Activated CD4-positive, alpha-beta T cell treated with anti-CD3 and anti-CD28 coated beads for 1 hour (primary cell): ENCODE results near the gene ZNF99.
"Not testable (repeated sequence)": the region's sequence is repeated elsewhere in the genome, so short reads cannot be mapped to it uniquely, and the experiment has no call there.

ENCODE experiments used
- DNase-seq: peaks from one replicate; pipeline ENCODE4 v3.0.0-alpha.2; 2020

Gene ZNF99

DNA sequence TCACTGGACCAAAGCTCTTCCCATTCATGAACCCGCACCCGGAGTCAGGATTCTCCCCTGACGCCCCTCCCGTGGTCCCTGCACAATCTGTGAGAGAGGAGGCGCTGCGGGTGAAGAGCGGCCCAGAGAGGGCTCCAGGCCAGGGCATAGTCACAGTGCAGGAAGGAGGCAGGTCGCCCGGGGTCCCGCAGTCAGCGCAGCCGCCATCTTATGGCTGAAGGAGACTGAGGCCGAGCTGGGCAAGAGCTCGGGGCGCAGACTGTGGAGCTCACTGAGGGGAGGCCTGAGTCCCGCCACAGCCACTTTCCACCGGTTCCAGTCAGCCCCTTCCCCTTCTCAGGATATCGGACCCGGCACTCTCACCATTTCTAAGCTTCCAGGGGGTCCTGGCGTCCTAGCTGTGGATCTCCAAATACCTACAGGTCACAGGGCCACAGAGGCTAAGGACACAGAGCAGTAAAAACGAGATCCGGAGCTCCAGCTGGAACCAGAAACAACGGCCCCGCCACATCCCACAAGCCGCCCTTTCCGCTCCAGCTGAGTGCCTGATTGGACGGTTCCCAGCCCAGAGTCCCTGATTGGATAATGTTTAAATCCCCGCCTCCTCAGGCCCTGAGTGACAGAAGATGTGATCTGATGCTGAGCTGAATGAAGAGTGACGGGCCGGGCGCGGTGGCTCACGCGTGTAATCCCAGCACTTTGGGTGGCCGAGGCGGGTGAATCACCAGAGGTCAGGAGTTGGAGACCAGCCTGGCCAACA is at the start of gene ZNF99:
TSS of gene ZNF99 (minus strand) at position 501 of the 760 bp plus-strand sequence. CDS start at position 366, 135 bp downstream.
- no peak for DNase-seq

DNA sequence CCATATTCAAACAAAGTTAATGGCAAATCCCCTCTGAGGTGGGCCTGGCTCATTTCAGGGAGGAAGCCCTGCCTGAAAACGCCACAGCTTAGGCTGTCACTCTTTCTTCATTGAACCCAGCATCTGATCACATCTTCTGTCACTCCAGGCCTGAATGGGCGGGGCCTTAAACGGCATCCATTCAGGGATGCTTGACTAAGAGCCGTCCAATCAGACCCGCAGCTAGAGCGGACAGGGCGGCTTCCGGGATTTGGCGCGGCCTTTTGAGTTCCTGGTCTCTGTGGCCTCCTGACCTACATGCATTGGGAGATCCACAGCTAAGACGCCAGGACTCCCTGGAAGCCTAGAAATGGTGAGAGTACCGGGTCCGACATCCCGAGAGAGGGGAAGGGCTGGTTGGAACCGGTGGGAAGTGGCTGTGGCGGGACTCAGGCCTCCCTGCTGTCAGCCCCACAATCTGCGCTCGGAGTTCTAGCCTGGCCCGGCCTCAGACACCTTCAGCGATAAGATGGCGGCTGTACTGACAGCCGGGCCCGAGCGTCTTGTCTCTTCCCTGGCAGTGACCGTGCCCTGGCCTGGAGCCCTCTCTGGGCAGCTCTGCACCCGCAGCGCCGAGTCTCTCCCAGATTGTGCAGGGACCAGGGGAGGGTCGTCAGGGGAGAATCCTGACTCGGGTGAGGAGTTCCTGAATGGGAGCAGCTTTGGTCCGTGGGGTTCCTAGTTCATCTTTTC is 48.2 kb upstream of the ZNF99 start, which contains the start of gene ZNF723:
TSS of gene ZNF723 (plus strand) at position 261 of the 732 bp plus-strand sequence. CDS start at position 350, 89 bp downstream.
- DNase-seq: no peak

DNA sequence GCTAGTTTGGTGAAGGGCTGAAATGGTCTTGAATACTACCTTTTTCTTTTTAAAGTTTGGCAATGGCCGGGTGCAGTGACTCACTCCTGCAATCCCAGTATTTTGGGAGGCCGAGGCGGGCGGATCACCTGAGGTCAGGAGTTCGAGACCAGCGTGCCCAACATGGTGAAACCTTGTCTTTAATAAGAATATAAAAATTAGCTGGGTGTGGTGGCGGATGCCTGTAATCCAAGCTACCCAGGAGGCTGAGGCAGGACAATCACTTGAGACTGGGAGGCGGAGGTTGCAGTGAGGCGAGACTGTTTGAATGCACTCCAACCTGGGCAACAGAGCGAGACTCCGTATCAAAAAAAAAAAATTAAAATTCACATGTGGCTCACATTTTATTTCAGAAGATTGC is 47.3 kb upstream of the ZNF99 start:
- no peak for DNase-seq

DNA sequence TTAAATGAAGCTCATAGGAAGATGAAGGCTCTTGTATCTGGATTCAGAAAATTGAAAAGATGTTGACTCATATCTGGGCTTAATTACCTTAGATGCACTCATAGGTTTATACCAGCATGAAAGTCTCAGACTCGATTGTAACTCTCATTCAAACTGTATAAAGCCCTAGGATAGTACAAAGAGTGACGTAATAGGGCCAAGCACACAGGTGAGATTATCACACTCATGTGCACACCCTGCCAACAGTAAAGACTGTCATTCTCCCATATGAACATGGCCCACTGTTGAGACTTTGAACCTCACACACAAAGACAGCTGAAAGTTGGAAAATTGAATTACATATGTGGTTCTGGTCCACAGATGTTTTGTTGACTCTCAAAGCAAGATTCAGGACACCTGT is 30.2 kb upstream of the ZNF99 start:
- no peak for DNase-seq

DNA sequence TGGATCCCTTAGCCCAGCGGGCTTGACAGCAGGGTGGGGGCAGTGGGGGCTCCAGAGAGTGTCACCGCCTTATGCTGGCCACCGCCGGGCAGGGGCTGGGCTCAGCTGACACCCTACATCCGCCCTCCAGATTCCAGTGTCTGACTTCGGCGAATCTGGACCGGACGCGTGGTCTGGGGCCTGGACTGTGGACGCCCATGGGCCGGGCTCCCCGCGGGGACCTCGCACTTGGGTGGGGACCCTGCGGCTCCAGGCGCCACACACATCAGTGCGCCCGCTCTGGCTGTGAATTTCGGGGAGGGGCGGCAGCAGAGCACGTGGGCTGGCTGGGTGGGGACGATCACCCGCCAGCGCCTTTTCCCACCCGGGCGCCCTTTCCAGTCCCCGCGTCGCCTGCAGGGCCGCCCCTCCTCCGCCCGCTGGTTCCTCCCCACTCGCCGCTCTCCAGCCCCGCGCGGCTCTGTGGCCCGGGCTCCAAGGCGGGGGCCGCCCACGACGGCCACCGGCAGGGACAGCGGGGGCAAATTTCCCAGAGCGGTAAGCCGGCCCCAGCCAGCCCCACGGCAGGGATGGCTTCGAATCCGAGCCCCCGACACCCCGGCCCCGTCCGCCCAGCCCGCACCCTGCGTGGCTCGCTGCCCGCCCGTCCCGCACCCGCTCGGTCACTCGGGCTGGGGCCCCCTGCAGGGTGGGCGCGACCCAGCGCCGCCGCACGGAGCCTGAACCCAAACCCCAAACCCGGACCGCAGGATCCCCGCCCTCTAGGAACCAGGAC is 23.3 kb upstream of the ZNF99 start:
- no peak for DNase-seq

DNA sequence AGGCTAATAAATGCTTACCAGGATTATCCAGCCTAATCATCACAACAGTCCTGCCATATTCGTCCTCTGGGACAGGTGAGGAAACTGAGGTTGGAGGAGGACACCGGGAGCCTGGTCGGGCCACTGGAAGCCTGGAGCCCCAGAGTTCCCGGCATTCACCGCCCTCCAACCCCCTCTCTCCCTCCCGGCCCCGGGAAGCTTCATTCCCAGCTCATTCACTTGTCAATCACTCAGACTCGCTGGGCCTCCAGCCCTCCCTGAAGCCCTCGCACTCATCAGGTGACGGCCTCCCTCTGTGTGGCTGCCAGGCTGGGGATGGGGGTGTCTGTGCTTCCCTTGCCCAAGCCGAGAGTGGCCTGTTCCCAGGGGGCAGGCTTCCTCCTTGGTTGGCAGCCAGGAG is 22.5 kb upstream of the ZNF99 start:
- no peak for DNase-seq

DNA sequence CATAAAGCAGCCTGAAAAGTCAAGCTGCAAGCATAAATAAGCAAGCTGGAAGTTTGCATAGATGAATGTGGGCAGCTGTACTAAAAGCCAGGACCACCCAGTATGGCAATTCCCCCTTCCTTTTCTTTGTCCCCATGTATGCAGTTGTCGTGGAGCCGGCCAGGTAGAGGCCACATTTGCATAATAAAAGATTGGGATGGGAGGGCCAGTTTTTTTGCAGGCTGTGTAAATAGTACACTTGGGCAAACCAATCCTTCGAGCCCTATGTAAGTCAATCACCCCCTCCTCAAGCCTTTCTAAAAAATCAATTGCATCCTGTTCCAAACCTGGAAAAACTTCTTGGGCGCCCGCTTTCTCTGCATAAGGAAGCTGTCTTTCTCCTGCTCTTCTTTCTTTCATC is 13.1 kb upstream of the ZNF99 start:
- no peak for DNase-seq

DNA sequence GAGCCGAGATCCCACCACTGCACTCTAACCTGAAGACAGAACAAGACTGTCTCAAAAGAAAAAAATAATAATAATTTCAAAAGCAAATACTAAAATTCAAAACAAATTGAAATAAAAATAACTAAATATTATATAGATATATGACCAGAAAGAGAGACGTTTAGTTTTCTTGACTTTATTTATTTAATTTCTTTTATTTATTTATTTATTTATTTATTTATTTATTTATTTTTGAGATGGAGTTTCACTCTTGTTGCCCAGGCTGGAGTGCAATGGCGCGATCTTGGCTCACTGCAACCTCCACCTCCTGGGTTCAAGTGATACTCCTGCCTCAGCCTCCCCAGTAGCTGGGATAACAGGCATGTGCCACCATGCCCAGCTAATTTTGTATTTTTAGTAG is 8.9 kb upstream of the ZNF99 start:
- DNase-seq: not testable (repeated sequence)

DNA sequence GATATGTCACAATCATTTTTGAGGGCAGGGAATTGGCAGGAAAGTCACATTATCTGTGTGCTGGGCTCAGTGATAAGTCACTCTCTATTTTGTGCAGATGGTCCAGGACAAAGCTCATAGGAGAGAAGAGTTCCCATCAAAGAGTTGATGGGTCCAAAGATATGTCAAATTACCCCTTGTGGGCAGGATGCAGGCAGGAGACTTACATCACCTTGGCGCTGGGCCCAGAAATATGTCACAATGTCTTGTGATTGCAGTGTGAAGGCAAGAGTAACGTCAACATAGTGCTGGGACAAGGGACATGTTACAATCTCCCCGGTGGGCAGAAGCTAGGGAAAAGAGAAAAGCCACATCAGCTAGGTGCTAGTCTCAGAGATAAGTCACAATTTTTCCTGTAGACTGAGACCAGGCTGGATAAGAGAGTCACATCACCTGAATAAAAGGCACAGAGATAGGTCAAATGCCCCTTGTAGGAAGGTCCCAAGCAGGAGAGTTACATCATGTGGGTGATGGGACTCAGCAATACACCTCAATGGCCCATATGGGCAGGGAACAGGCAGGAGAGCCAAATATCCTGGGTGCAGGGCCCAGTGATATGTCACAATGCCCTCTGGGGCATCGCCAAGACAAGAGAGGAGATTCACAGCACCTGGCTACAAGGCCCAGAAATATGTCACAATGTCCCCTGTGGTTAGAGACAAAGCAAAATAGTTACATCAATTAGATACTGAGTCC is 47.9 kb downstream of the ZNF99 start:
- no peak for DNase-seq

DNA sequence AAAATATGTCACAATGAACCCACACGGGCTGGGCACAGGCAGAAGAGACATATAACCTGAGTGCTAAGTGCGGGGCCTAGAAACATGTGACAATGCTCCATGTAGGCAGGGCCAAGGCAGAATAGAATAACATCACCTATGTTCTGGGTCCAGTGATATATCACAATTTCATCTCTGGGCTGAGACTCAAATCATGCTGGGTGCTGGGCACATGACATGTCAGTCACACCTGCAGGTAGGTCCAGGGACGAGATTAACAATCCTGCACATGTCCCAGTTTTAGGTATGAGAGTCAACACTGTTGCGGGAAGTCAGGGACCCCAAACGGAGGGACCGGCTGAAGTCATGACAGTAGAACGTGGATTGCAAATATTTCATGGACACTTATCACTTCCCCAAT is 50.3 kb downstream of the ZNF99 start:
- no peak for DNase-seq

DNA sequence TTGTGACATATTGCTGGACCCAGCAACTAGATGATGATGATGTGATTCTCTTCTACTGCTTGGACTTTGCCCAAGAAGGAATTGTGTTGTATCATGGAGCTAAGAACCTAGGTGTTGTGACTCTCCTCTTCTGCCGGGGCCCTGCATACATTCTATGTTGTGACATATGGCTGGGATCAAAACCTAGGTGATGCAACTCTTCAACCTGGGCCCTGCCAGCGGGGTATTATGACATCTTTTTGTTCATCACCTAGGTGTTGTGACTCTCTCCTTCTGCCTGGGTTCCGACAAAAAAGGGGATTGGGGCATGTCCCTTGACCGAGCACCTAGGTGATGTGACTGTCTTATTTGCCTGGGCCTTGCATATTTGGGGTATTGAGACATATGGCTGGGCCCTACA is 55.7 kb downstream of the ZNF99 start:
- DNase-seq: not testable (repeated sequence)

DNA sequence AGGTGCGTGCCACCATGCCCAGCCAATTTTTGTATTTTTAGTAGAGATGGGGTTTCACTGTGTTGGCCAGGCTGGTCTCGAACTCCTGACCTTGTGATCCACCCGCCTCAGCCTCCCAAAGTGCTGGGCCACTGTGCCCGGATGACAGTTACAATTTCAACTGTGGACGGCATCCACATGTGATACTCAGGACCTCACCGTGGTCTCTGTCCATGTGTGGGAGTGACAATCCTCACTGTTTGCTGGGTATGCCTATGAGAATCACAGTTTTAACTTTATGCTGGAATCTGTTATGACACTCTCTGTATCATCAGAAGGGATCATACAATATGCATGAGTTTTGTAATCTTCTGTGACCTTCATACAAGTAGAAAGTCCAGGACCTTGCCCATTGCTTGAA is 62.4 kb downstream of the ZNF99 start:
- not testable (repeated sequence) for DNase-seq

DNA sequence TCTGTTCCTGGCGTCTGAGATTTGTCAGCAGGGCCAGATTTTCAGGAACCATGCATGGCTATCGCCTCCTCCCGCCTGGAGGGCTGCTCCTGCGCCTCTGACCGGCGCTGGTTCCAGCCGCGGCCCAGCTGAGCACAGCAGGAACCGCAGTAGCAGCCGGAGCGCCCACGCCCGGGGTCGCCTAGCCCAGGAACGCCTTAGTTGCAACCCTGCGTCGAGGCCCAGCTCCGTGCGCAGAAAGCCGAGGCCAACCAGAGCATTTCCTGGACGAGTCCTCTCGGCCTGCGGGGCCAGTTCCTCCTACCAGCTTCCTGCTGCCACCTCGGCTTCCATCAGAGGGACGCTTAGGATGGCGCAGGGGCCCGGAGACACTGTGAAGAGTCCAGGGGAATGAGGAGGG is 75.0 kb downstream of the ZNF99 start:
- DNase-seq: no peak

DNA sequence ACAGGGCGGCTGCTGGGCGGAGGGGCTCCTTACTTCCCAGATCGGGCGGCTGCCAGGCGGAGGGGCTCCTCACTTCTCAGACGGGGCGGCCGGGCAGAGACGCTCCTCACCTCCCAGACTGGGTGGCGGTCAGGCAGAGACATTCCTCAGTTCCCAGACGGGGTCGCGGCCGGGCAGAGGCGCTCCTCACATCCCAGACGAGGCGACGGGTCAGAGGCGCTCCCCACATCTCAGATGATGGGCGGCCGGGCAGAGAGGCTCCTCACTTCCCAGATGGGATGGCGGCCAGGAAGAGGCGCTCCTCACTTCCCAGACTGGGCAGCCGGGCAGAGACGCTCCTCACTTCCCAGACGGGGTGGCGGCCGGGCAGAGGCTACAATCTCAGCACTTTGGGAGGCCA is 80.9 kb downstream of the ZNF99 start:
- not testable (repeated sequence) for DNase-seq

DNA sequence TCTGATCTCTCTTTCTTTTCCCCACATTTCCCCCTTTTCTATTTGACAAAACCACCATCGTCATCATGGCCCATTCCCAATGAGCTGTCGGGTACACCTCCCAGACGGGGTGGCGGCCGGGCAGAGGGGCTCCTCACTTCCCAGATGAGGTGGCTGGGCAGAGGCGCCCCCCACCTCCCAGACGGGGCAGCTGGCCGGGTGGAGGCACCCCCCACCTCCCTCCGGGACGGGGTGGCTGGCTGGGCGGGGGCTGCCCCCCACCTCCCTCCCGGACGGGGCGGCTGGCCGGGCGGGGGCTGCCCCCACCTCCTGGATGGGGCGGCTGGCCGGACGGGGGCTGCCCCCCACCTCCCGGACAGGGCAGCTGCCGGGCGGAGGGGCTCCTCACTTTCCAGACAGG is 81.3 kb downstream of the ZNF99 start:
- not testable (repeated sequence) for DNase-seq
